Bronchial epithelial cell (primary cell): ENCODE measurements around the gene TASP1. TPM values are rescaled to one million over a fixed set of nuclear protein-coding genes. Genes with fewer than 3 reads are reported as not detected.
A peak's percentile ranks its signal among the peaks of the same experiment; 100 is the strongest.
"Not testable (repeated sequence)": the region's sequence is repeated elsewhere in the genome, so short reads cannot be mapped to it uniquely, and the experiment has no call there.

ENCODE experiments used
- DNase-seq: peaks from one replicate; pipeline ENCODE4 v3.0.0-alpha.2; 2010; ENCODE audit warnings: low read depth
- FAIRE-seq: peaks from 2 replicates; lab custom pipeline; 2011; peaks lifted over from hg19 to GRCh38; lab: Jason Lieb, UNC
- H3K27me3 ChIP-seq: 2 replicates; pipeline ENCODE4 v1.5.1; 2011; ENCODE audit warnings: low read length; ENCODE audit not compliant: control insufficient read depth, insufficient read depth
- H3K36me3 ChIP-seq: 2 replicates; pipeline ENCODE4 v1.5.1; 2011; ENCODE audit warnings: low read length; ENCODE audit not compliant: control insufficient read depth, insufficient read depth
- H3K4me3 ChIP-seq: 2 replicates; pipeline ENCODE4 v1.5.1; 2011; ENCODE audit warnings: mild to moderate bottlenecking, low read depth, low read length, control low read depth
- total RNA-seq: library from RNA; depleted of rRNA; stranded (reverse); fragments of >200 nt; gene quantifications from 2 replicates; pipeline ENCODE4 v1.2.1, GENCODE V29; 2014
- TF ChIP-seq, protein P1 (sequence below): IDR thresholded peaks from 2 replicates; pipeline ENCODE4 v1.5.1; 2011; ENCODE audit warnings: mild to moderate bottlenecking, moderate library complexity, low read length, control low read depth, inconsistent platforms; ENCODE audit not compliant: insufficient read depth, severe bottlenecking

The TASP1 gene
- total RNA-seq, 1 donor from 2014 or later, result 18.7 TPM

DNA sequence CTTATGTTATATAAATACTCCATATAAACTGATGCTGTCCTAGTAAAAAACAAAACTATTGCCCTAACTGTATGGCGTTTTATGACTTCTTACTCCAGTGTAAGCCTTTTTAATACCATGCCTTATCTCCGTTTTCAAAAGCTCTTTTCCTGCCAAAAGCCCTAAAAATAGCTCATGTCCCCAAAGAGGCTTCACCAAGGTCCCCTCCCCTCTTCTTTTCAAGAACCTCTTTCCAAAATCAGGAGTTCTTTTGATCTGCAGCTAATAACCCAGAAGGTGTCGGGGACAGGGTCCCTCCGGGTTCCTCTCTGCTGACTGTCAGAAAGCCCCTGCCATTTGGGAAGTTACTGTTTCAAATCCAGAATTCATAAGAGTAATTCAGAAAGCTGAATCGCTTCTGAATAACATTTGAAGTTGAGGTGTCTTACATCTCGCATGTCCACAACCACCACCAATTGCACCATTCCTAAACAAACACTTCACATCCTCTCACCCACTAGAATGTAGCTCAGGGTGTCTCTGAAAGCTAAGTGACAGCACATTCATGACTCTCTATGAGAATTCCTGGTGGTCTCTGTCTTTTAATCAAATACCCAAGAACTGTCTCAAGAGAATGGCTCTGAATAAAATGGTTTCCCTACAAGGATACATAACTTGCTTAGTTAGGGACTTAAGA, 13.3 kb downstream of the TASP1 start:
- TF ChIP-seq, protein P1, sequence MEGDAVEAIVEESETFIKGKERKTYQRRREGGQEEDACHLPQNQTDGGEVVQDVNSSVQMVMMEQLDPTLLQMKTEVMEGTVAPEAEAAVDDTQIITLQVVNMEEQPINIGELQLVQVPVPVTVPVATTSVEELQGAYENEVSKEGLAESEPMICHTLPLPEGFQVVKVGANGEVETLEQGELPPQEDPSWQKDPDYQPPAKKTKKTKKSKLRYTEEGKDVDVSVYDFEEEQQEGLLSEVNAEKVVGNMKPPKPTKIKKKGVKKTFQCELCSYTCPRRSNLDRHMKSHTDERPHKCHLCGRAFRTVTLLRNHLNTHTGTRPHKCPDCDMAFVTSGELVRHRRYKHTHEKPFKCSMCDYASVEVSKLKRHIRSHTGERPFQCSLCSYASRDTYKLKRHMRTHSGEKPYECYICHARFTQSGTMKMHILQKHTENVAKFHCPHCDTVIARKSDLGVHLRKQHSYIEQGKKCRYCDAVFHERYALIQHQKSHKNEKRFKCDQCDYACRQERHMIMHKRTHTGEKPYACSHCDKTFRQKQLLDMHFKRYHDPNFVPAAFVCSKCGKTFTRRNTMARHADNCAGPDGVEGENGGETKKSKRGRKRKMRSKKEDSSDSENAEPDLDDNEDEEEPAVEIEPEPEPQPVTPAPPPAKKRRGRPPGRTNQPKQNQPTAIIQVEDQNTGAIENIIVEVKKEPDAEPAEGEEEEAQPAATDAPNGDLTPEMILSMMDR, result no peak
- FAIRE-seq (peak; percentile 52), DNase-seq (no peak)
- Histone ChIP-seq H3K36me3 (peaks cover 3% of the 10 kb centered on the region), H3K4me3 (no peak overlapping the region), H3K27me3 (no peaks in the 10 kb centered on the region)

DNA sequence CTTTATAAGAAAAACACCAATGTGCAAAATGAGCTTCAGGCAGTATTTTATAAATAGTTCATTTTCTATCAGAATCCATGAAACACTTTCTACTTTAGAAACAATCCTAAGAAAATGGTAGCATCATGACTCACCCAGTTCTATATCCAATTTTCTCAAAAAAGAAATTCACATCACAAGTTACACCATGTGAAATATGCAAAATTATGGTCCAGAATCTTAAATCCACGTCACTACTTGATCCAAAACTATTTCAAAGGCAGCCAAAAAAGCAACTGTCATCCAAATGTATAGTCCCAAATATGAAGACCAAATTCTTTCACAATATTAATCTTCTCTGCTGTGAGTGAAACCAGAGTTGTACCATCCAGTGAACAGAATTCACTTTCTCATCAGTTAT, 19.3 kb downstream of the TASP1 start:
- DNase-seq, H3K36me3 ChIP-seq, FAIRE-seq, H3K4me3 ChIP-seq, H3K27me3 ChIP-seq: not testable (repeated sequence)

DNA sequence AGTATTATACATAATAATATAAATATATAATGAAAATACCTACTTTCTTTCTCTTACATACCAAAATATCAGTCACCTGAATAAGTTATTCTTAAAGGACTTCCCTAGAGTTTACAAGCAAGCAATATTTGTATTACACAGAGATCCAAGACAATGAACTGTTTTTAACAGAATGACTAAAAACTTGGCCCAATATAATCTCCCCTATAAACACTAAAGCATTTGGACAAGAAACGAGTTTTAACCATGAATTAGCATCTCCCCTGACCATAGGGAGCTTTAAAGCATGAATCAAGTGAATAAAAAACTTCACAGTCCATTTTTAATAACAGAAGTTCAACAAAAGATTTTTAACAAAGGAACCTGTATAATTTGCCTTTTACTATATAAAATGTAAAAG, 20.3 kb downstream of the TASP1 start:
- H3K4me3 ChIP-seq, H3K27me3 ChIP-seq, FAIRE-seq, H3K36me3 ChIP-seq, DNase-seq: not testable (repeated sequence)

DNA sequence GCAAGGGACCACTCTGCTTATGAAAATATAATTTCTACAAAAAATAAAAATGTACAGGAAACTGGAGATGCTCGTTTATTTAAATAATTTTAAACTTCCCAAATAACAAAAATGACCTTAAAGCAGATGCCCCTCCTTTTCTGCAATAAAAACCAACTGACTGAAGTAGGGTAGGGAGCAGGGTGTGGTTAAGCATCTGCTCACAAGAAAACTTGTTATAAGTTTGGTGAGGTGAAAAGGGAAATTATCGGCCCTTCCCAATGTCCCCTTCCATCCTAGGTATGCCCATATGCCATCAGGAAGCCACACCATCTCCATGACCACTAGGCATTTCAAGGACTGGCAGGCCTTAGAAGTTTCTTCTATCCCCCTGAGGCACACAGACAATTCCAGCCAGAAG, 21.1 kb downstream of the TASP1 start:
- FAIRE-seq, H3K4me3 ChIP-seq, DNase-seq, H3K36me3 ChIP-seq, H3K27me3 ChIP-seq: not testable (repeated sequence)

DNA sequence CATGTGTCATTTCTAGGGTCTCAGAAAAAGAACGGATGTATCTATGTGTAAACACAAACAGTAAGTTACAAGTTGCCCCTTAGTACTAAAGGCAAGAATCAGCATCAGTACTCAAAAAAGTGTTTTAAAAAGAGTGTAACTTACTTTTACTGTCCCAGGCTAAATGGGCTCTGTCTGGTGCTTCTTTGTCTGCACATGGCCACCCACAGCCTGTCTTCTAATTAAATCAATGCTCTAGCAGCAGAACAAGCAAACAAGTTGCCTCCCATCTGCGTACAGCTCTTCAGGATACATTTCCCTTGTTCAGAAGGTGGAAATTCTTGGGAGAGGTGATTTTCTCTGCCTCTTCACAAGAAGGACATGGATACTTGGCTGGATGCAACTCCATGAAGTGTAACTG, 22.0 kb downstream of the TASP1 start:
- not testable (repeated sequence) for H3K27me3 ChIP-seq, DNase-seq, H3K36me3 ChIP-seq, FAIRE-seq, H3K4me3 ChIP-seq

DNA sequence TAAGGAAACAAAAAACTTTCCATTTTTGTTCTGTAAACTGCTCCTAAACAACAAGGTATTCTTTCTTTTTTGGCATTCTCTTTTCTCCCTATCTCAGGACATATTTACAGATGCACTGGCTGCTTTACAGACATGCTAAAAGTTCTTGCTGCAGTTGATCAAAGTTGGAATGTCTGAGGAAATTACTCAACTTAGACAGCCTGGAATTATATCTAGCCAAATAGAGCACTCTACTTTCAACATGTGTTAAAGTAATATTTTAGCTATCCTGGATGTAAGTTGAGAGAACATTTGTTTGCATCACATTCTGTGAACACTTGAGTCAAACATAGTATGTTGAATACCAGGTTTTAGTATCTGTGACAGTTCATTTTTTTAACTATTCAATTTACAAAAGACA, 24.8 kb downstream of the TASP1 start:
- TF ChIP-seq, protein P1, result no peak
- H3K36me3 ChIP-seq, result no peaks in the 10 kb centered on the region
- DNase-seq (no peak), FAIRE-seq (no peak)
- H3K4me3 ChIP-seq, result no peak overlapping the region
- H3K27me3 ChIP-seq, result no peaks in the 10 kb centered on the region

DNA sequence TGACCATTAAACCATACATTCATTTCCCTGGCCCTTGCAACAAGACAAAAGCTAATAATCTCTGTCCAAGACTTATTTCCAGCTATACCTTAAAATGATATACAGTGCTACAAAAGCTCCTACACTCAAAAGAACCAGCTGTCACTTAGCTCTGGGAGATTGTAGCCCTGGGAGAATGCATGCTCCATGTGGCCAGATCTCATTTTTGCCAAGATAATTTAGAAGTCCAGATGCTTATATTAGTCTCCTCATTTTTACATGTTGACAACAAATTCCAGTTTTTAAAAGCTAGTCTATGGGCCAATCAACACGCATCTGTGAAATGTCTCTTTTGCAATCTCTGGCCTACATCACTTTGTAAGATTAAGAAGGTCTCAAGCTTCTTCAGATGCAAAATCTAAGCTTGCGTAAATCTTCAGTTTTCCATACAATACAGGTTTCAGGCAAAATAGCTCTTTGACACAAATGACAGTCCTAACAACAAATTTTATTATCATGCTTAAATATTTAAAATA, 27.1 kb downstream of the TASP1 start:
- DNase-seq (no peak), FAIRE-seq (no peak)
- Histone ChIP-seq H3K27me3 (no peaks in the 10 kb centered on the region), H3K4me3 (no peak overlapping the region), H3K36me3 (no peaks in the 10 kb centered on the region)
- TF ChIP-seq, protein P1, result no peak

DNA sequence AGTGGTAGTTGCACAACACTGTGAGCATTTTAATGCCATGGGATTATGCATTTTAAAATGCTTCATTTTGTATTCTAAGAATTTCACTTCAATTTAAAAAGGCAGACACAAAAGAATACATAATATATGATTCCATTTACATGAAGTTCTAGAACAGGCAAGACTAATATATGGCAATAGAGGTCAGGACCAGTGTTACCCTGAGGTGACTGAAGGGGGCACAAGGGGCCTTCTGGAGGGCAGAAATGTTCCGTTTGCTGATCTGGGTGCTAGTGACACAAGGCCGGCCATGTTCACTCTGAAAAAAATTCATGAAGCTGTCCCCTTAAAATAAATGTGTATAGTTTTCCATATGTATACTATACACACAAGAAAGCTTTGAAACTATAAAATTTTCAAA, 28.5 kb downstream of the TASP1 start:
- no peak for FAIRE-seq
- no peak for DNase-seq

More for the DNA sequence above, 28.5 kb downstream of the TASP1 start:
- TF ChIP-seq, protein P1, result no peak
- Histone ChIP-seq H3K36me3 (no peaks in the 10 kb centered on the region), H3K4me3 (no peak overlapping the region), H3K27me3 (no peaks in the 10 kb centered on the region)
